ENCODE data around the gene FPR1. TPM values are rescaled to one million over a fixed set of nuclear protein-coding genes. Genes with fewer than 3 reads are reported as not detected.

FPR1 gene
- polyA plus RNA-seq, 1 donor = 0.66 TPM

DNA sequence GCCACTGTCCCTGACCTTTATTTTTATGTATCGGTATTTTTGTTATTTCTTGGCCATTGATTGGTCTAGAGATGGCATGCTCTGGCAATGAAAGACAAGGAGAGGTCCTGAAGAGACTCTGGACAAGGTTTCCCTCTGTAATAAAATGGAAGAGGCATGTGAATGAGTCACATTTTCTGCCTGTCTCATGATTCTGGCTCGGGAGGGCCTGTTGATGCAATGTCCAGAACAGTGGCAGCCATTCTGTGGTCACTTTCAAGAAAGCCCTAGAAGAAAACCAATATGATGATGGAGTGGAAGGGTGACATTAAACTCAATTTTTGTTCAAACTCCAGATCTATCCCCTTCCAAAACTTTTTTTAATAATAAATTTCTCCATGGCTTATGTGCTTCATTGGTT lies 41.3 kb upstream of the FPR1 start:
- no CpG with 5 or more reads among the region's 2 CpGs for WGBS (ENCODE audit: insufficient coverage, low lambda C conversion rate)
- Histone ChIP-seq H3K36me3 (ENCODE audit: control insufficient read depth, insufficient read depth, low read length) (no peaks in the 10 kb centered on the region), H3K27ac (ENCODE audit: low read length) (no peak overlapping the region)

DNA sequence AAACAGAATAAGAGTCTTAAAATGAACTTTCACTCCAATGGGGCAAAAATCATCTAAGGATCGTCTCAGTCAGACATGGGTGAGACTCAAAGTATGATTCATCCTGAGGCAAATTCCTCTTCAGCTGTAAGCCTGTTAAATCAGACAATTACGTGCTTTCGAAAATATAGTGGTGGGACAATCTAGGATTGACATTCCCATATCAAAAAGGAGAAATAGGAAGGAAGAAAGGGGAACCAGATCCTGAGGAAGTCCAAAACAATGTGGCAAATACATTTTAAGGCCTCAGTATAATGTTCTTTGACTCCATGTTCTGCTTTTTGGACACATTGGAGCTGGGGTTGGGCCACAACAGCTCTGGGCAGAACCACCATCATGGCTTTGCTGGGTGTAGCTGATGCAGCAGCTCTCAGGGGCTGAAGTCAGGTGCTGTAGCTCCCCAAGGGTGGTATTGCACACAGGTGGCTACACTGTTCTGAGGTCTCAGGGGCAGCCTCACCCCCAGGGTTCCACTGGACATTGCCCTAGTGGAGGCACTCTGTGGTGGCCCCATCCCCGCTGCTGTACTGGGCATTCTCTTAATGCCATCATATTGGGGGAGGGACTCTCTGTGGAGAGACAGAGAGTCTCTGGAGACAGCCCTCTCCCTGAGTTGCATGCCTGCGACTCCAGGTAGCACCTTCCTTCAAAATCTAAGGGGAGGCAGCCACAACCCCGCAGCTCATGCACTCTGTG lies 37.5 kb upstream of the FPR1 start:
- H3K27ac ChIP-seq (ENCODE audit: low read length) = no peak overlapping the region
- H3K36me3 ChIP-seq (ENCODE audit: control insufficient read depth, insufficient read depth, low read length) = no peaks in the 10 kb centered on the region
- no peak overlapping the region for H3K4me3 ChIP-seq (ENCODE audit: low read length)
- H3K9me3 ChIP-seq (ENCODE audit: control insufficient read depth, low read depth, low read length) = no peaks in the 10 kb centered on the region
- H3K27me3 ChIP-seq (ENCODE audit: control insufficient read depth, insufficient read depth, low read length) = no peaks in the 10 kb centered on the region
- H3K4me1 ChIP-seq (ENCODE audit: control insufficient read depth, insufficient read depth, low read length) = no peaks in the 10 kb centered on the region
- DNase-seq = no peak
- WGBS (ENCODE audit: insufficient coverage, low lambda C conversion rate) = 100% methylated on average over 1 of the region's 6 CpGs

More for the DNA sequence above, 41.3 kb upstream of the FPR1 start:
- Histone ChIP-seq H3K4me3 (ENCODE audit: low read length) (no peak overlapping the region), H3K9me3 (ENCODE audit: control insufficient read depth, low read depth, low read length) (no peaks in the 10 kb centered on the region), H3K4me1 (ENCODE audit: control insufficient read depth, insufficient read depth, low read length) (no peaks in the 10 kb centered on the region), H3K27me3 (ENCODE audit: control insufficient read depth, insufficient read depth, low read length) (no peaks in the 10 kb centered on the region)
- no peak for DNase-seq

DNA sequence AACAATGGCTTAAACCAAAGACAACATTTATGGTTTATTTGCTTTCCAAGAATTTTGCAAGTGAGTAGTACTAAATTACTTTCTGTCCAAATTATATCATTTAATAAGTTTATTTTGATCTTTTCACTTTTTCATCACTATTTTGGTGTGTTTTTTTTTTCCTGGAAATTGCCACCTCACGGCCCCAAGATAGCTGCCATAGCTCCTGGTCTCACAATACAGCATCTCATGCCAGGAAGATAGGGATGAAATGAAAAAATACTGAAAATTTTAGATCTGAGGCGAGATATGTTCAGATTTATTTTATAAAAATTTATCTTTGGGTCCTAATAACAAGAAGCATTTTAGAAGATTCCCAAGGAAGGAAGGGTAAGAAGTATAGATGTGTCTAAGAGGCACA lies 36.4 kb upstream of the FPR1 start:
- no peak for DNase-seq
- no peaks in the 10 kb centered on the region for H3K4me1 ChIP-seq (ENCODE audit: control insufficient read depth, insufficient read depth, low read length)
- H3K9me3 ChIP-seq (ENCODE audit: control insufficient read depth, low read depth, low read length) = no peaks in the 10 kb centered on the region
- no peak overlapping the region for H3K4me3 ChIP-seq (ENCODE audit: low read length)
- no peaks in the 10 kb centered on the region for H3K27me3 ChIP-seq (ENCODE audit: control insufficient read depth, insufficient read depth, low read length)
- 100% methylated on average over 1 of the region's 2 CpGs for WGBS (ENCODE audit: insufficient coverage, low lambda C conversion rate)
- no peak overlapping the region for H3K27ac ChIP-seq (ENCODE audit: low read length)
- H3K36me3 ChIP-seq (ENCODE audit: control insufficient read depth, insufficient read depth, low read length) = no peaks in the 10 kb centered on the region

DNA sequence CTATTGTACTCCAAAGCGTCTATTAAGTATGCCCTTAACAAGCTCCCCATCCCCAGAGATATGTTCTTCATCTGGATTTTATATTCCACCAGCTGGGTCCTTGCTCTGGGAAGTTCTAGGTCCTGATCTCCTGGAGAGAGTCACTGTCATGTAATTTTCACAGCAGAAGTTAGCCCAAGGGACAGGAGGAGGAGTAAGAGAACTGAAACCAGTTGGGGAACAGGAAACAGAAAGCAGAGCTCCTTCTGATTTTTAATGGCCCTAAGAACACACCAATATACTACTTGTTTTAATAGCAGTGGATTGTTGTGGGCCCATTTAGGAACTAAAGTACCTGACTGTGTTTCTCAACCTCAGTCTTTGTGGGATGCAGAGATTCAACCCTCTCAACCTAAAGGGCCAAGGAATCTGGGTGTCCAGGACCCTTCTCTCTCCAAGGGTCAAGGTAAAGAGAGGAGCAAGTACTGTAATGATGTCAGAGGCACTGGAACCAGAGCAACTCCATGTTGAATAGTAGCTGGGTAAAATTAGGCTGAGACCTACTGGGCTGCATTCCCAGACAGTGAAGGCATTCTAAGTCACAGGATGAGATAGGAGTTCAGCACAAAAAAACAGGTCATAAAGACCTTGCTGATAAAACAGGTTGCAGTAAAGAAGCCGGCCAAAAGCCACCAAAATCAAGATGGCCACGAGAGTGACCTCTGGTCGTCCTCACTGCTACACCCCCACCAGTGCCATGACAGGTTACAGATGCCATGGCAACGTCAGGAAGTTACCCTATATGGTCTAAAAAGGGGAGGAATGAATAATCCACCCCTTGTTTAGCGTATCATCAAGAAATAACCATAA lies 35.2 kb upstream of the FPR1 start:
- Histone ChIP-seq H3K27me3 (ENCODE audit: control insufficient read depth, insufficient read depth, low read length) (no peaks in the 10 kb centered on the region), H3K4me1 (ENCODE audit: control insufficient read depth, insufficient read depth, low read length) (no peaks in the 10 kb centered on the region), H3K27ac (ENCODE audit: low read length) (no peak overlapping the region), H3K9me3 (ENCODE audit: control insufficient read depth, low read depth, low read length) (no peaks in the 10 kb centered on the region), H3K36me3 (ENCODE audit: control insufficient read depth, insufficient read depth, low read length) (no peaks in the 10 kb centered on the region), H3K4me3 (ENCODE audit: low read length) (no peak overlapping the region)
- 100% methylated on average over 1 of the region's 6 CpGs for WGBS (ENCODE audit: insufficient coverage, low lambda C conversion rate)
- DNase-seq = no peak

DNA sequence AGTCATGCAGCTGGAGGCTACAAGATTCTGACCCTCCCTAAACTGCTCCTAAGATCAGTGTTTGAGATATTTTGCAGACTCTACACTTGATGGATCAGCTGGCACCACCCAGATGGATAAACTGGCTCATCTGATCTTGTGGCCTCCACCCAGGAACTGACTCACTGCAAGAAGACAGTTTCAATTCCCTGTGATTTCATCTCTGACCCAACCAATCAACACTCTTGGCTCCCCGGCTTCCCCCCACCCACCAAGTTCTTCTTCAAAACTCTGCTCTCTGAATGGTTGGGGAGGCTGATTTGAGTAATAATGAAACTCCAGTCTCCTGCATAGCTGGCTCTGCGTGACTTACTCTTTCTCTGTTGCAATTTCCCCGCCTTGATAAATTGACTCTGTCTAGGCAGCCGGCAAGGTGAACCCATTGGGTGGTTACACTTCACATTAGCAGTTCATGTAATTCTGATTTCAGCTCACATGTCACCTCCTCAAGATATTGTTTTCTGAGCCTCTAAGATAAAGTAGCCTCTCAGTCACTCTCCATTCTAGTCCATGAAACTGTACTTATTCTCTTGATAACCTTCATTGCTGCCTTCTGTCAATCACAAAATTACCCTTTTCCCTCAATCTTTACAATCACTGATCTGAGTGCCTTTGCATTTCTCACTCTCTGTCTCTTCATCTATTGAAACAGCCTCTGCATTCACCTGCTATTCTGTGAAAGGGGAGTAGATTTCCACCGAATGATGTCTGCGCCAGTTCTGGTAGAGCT lies 33.4 kb upstream of the FPR1 start:
- H3K4me3 ChIP-seq (ENCODE audit: low read length) = no peak overlapping the region
- no peaks in the 10 kb centered on the region for H3K27me3 ChIP-seq (ENCODE audit: control insufficient read depth, insufficient read depth, low read length)
- H3K36me3 ChIP-seq (ENCODE audit: control insufficient read depth, insufficient read depth, low read length) = no peaks in the 10 kb centered on the region
- no peaks in the 10 kb centered on the region for H3K9me3 ChIP-seq (ENCODE audit: control insufficient read depth, low read depth, low read length)
- no peak overlapping the region for H3K27ac ChIP-seq (ENCODE audit: low read length)
- no CpG with 5 or more reads among the region's 6 CpGs for WGBS (ENCODE audit: insufficient coverage, low lambda C conversion rate)
- DNase-seq = no peak
- no peaks in the 10 kb centered on the region for H3K4me1 ChIP-seq (ENCODE audit: control insufficient read depth, insufficient read depth, low read length)

DNA sequence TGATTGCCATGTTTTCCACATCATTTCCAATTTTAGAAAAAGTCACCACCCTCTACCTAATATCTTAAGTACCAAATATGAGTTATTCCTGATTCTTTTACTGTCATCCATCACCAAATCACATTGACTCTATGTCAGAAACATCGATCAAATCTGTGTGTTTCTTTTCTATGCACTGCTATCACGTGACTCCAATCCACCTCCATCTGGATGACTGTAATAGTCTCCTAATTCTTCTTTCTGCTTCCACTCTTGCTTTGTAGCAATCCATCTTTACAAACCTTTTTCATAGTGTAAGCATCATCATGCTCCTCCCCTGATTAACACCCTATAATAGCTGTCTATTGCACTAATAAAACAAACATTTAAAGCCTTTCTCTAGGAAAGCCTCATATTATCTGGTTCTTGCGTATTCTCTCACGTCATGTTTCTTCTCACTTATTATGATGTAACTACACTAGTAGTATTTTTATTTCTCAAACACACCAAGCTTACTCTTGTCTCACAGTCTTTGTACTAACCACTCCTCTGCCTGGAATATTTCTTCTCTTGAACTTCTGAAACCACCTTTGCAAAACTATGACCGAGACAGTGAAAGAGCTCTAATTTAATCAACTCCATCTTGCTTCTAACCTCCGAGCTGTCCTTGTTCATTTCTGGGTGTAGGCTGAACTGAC lies 32.6 kb upstream of the FPR1 start:
- no peak overlapping the region for H3K27ac ChIP-seq (ENCODE audit: low read length)
- H3K4me1 ChIP-seq (ENCODE audit: control insufficient read depth, insufficient read depth, low read length) = no peaks in the 10 kb centered on the region

DNA sequence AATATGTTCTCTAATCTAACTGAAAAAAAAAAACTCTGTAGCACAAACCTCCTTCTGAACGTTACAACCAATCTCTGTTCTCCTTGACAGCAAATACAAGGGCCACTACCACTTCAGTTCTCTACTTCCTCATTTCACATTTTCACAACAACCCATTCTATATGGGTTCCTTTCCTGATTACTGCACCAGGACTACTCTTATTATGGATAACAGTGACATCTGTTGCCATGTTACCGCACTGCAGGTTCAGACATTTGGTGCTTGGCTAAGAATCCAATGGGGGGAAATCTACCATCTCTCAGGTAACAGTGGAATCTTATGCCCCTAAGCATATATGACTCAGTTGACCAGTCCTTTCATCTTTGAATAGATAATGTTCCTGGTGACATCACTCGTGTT lies 31.7 kb upstream of the FPR1 start:
- no peak overlapping the region for H3K4me3 ChIP-seq (ENCODE audit: low read length)
- no CpG with 5 or more reads among the region's 3 CpGs for WGBS (ENCODE audit: insufficient coverage, low lambda C conversion rate)
- H3K36me3 ChIP-seq (ENCODE audit: control insufficient read depth, insufficient read depth, low read length) = no peaks in the 10 kb centered on the region
- no peaks in the 10 kb centered on the region for H3K9me3 ChIP-seq (ENCODE audit: control insufficient read depth, low read depth, low read length)
- H3K4me1 ChIP-seq (ENCODE audit: control insufficient read depth, insufficient read depth, low read length) = no peaks in the 10 kb centered on the region
- H3K27me3 ChIP-seq (ENCODE audit: control insufficient read depth, insufficient read depth, low read length) = no peaks in the 10 kb centered on the region
- H3K27ac ChIP-seq (ENCODE audit: low read length) = no peak overlapping the region
- DNase-seq = no peak

More for the DNA sequence above, 32.6 kb upstream of the FPR1 start:
- H3K4me3 ChIP-seq (ENCODE audit: low read length) = no peak overlapping the region
- H3K36me3 ChIP-seq (ENCODE audit: control insufficient read depth, insufficient read depth, low read length) = no peaks in the 10 kb centered on the region
- no peak for DNase-seq
- WGBS (ENCODE audit: insufficient coverage, low lambda C conversion rate) = 58% methylated on average over 5 of the region's 6 CpGs
- H3K9me3 ChIP-seq (ENCODE audit: control insufficient read depth, low read depth, low read length) = no peaks in the 10 kb centered on the region
- H3K27me3 ChIP-seq (ENCODE audit: control insufficient read depth, insufficient read depth, low read length) = no peaks in the 10 kb centered on the region

DNA sequence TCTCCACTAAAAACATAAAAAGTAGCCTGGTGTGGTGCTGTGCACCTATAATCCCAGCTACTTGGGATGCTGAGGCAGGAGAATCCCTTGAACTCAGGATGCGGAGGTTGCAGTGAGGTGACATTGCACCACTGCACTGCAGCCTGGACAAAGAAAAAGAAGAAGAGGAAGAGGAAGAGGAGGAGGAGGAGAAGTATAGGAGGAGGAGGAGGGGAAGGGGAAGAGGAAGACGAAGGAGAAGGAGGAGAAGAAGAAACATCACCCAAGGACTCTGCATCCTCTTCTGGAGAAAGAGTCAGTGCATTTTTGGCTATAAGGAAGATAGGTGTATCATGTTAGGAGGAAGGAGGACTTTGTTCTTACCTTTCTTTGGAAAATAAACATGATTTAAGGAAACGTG lies 30.3 kb upstream of the FPR1 start:
- no peaks in the 10 kb centered on the region for H3K27me3 ChIP-seq (ENCODE audit: control insufficient read depth, insufficient read depth, low read length)
- no peaks in the 10 kb centered on the region for H3K4me1 ChIP-seq (ENCODE audit: control insufficient read depth, insufficient read depth, low read length)
- DNase-seq = no peak
- no peak overlapping the region for H3K4me3 ChIP-seq (ENCODE audit: low read length)
- no peak overlapping the region for H3K27ac ChIP-seq (ENCODE audit: low read length)
- no peaks in the 10 kb centered on the region for H3K9me3 ChIP-seq (ENCODE audit: control insufficient read depth, low read depth, low read length)
- no peaks in the 10 kb centered on the region for H3K36me3 ChIP-seq (ENCODE audit: control insufficient read depth, insufficient read depth, low read length)
- WGBS (ENCODE audit: insufficient coverage, low lambda C conversion rate) = 75% methylated on average over 2 of the region's 3 CpGs

DNA sequence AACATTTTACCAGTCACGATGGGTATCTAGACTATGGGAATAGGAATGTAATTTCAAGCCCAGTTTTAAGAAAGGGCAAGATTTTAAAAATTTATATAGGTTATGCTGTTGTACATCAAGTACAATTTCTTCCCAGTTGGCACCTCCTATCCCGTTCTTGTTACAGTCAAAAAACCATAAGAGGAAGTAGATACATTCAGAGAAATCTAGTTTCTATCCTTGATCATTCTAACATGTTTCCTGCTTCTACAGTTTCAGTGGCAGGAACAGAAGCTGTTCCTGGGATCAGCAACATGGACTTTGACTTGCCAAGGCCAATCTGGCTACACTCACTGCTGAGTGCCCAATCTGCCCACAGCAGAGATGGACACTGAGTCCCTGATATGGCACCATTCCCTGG lies 28.6 kb upstream of the FPR1 start:
- DNase-seq = no peak
- Histone ChIP-seq H3K27ac (ENCODE audit: low read length) (no peak overlapping the region), H3K4me3 (ENCODE audit: low read length) (no peak overlapping the region), H3K36me3 (ENCODE audit: control insufficient read depth, insufficient read depth, low read length) (no peaks in the 10 kb centered on the region), H3K9me3 (ENCODE audit: control insufficient read depth, low read depth, low read length) (no peaks in the 10 kb centered on the region), H3K4me1 (ENCODE audit: control insufficient read depth, insufficient read depth, low read length) (no peaks in the 10 kb centered on the region), H3K27me3 (ENCODE audit: control insufficient read depth, insufficient read depth, low read length) (no peaks in the 10 kb centered on the region)
- WGBS (ENCODE audit: insufficient coverage, low lambda C conversion rate) = 100% methylated on average over 1 of the region's 2 CpGs

DNA sequence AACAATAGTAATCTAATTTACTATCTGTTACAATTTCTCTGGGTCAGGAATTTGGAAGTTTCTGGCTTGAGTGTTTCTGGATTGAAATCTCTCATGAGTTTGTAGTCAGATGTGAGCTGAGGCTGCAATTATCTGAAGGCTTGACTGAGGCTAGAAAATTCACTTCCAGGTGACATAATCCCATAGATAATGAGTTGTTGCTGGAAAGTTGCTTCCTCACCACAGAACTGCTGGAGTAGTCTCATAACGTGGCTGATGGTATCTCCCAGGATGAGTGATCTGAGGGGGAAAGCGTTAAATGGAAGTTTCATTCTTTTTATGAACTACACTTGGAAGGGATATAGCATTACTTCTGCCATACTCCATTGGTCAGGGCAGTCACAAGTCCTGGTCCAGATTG lies 28.0 kb upstream of the FPR1 start:
- WGBS (ENCODE audit: insufficient coverage, low lambda C conversion rate) = no CpG with 5 or more reads among the region's 2 CpGs
- Histone ChIP-seq H3K27me3 (ENCODE audit: control insufficient read depth, insufficient read depth, low read length) (no peaks in the 10 kb centered on the region), H3K27ac (ENCODE audit: low read length) (no peak overlapping the region), H3K4me1 (ENCODE audit: control insufficient read depth, insufficient read depth, low read length) (no peaks in the 10 kb centered on the region), H3K4me3 (ENCODE audit: low read length) (no peak overlapping the region), H3K9me3 (ENCODE audit: control insufficient read depth, low read depth, low read length) (no peaks in the 10 kb centered on the region), H3K36me3 (ENCODE audit: control insufficient read depth, insufficient read depth, low read length) (no peaks in the 10 kb centered on the region)
- no peak for DNase-seq
